ENCODE measurements around the gene LARGE1. TPM values are rescaled to one million over a fixed set of nuclear protein-coding genes. Genes with fewer than 3 reads are reported as not detected.

Gene LARGE1
- total and polyA plus RNA-seq, 2 of the 8 experiments (the other 6 are each of a cell fraction or from before 2014, with no cell fraction given) = 43.7 to 83.0 TPM

DNA sequence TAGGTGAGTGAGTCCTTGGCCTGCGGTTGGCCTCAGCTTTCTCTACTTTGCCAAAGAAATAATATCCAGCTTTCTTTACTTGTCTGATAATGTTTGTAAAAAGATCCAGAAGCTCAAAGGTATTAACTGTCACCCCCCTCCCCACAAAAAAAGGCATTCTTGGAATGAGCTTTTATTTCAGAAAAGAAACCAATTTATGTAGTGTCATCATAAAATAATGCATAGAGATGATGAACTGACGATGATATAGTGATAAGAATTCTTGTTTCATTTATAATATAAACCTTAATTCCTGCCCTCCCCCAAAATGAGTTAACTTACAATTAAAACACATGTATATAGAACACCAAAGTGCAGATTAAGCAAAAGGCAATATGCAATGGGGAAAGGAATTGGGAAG is 191.4 kb downstream of the LARGE1 start (continued):
- TF ChIP-seq, protein P1, sequence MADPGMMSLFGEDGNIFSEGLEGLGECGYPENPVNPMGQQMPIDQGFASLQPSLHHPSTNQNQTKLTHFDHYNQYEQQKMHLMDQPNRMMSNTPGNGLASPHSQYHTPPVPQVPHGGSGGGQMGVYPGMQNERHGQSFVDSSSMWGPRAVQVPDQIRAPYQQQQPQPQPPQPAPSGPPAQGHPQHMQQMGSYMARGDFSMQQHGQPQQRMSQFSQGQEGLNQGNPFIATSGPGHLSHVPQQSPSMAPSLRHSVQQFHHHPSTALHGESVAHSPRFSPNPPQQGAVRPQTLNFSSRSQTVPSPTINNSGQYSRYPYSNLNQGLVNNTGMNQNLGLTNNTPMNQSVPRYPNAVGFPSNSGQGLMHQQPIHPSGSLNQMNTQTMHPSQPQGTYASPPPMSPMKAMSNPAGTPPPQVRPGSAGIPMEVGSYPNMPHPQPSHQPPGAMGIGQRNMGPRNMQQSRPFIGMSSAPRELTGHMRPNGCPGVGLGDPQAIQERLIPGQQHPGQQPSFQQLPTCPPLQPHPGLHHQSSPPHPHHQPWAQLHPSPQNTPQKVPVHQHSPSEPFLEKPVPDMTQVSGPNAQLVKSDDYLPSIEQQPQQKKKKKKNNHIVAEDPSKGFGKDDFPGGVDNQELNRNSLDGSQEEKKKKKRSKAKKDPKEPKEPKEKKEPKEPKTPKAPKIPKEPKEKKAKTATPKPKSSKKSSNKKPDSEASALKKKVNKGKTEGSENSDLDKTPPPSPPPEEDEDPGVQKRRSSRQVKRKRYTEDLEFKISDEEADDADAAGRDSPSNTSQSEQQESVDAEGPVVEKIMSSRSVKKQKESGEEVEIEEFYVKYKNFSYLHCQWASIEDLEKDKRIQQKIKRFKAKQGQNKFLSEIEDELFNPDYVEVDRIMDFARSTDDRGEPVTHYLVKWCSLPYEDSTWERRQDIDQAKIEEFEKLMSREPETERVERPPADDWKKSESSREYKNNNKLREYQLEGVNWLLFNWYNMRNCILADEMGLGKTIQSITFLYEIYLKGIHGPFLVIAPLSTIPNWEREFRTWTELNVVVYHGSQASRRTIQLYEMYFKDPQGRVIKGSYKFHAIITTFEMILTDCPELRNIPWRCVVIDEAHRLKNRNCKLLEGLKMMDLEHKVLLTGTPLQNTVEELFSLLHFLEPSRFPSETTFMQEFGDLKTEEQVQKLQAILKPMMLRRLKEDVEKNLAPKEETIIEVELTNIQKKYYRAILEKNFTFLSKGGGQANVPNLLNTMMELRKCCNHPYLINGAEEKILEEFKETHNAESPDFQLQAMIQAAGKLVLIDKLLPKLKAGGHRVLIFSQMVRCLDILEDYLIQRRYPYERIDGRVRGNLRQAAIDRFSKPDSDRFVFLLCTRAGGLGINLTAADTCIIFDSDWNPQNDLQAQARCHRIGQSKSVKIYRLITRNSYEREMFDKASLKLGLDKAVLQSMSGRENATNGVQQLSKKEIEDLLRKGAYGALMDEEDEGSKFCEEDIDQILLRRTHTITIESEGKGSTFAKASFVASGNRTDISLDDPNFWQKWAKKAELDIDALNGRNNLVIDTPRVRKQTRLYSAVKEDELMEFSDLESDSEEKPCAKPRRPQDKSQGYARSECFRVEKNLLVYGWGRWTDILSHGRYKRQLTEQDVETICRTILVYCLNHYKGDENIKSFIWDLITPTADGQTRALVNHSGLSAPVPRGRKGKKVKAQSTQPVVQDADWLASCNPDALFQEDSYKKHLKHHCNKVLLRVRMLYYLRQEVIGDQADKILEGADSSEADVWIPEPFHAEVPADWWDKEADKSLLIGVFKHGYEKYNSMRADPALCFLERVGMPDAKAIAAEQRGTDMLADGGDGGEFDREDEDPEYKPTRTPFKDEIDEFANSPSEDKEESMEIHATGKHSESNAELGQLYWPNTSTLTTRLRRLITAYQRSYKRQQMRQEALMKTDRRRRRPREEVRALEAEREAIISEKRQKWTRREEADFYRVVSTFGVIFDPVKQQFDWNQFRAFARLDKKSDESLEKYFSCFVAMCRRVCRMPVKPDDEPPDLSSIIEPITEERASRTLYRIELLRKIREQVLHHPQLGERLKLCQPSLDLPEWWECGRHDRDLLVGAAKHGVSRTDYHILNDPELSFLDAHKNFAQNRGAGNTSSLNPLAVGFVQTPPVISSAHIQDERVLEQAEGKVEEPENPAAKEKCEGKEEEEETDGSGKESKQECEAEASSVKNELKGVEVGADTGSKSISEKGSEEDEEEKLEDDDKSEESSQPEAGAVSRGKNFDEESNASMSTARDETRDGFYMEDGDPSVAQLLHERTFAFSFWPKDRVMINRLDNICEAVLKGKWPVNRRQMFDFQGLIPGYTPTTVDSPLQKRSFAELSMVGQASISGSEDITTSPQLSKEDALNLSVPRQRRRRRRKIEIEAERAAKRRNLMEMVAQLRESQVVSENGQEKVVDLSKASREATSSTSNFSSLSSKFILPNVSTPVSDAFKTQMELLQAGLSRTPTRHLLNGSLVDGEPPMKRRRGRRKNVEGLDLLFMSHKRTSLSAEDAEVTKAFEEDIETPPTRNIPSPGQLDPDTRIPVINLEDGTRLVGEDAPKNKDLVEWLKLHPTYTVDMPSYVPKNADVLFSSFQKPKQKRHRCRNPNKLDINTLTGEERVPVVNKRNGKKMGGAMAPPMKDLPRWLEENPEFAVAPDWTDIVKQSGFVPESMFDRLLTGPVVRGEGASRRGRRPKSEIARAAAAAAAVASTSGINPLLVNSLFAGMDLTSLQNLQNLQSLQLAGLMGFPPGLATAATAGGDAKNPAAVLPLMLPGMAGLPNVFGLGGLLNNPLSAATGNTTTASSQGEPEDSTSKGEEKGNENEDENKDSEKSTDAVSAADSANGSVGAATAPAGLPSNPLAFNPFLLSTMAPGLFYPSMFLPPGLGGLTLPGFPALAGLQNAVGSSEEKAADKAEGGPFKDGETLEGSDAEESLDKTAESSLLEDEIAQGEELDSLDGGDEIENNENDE (IDR thresholded peaks at IDR 0.05; ENCODE audit: insufficient replicate concordance, low read length) = no peak
- TF ChIP-seq CEBPB (IDR thresholded peaks at IDR 0.05; ENCODE audit: low read depth, low read length) (no peak), YY1 (IDR thresholded peaks at IDR 0.05; ENCODE audit: low read depth, low read length) (no peak), CHD2 (IDR thresholded peaks at IDR 0.05; ENCODE audit: low read length) (no peak), CBX5 (IDR thresholded peaks at IDR 0.05; ENCODE audit: low read depth, low read length) (no peak), KDM1A (IDR thresholded peaks at IDR 0.05; ENCODE audit: borderline replicate concordance, low read length) (no peak), EZH2 (IDR thresholded peaks at IDR 0.05; ENCODE audit: low read depth, low read length, severe bottlenecking) (no peak), GTF2F1 (IDR thresholded peaks at IDR 0.05; ENCODE audit: borderline replicate concordance, low read depth, low read length) (no peak), RFX5 (IDR thresholded peaks at IDR 0.05; ENCODE audit: borderline replicate concordance, low read depth, low read length) (no peak)
- TF ChIP-seq, protein P2, sequence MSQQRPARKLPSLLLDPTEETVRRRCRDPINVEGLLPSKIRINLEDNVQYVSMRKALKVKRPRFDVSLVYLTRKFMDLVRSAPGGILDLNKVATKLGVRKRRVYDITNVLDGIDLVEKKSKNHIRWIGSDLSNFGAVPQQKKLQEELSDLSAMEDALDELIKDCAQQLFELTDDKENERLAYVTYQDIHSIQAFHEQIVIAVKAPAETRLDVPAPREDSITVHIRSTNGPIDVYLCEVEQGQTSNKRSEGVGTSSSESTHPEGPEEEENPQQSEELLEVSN (IDR thresholded peaks at IDR 0.05) = no peak
